ENCODE data around the gene CUL1.

CUL1 gene

DNA sequence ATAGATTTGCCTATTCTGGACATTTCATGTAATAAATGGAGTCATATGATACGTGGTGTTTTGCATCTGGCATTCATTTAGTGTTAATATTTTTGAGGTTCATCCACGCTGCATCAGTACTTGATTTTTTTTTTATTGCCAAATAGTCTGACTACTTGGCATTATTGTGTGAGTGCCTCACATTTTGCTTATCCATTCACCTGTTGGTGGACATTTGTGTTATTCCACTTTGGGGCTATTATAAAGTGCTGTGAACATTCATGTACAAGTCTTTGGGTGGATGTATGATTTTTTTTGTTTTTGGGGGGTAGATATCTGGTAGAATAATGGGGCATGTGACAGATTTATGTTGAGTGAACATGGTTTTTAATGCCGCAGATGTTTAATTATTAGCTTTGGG, 19.7 kb downstream of the CUL1 start:
- DNase-seq = no peak

DNA sequence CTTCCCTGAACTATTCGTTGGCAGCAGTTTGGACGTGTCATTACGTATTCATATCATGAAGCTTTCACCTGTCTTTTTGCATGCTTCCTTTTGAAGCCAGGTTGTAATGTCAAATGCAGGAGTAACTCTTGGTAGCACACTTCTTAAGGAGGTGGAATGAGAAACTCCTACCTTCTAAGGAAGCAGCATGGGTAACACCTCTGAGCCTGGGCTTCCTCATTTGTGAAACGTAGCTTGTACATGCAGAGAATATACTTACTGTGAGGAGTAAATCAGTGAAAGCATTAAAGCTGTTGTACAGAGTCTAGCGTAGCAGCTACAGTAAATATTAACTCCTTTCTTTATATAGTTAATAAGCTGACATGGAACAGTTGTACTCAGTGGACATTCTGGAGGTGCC, 21.1 kb downstream of the CUL1 start:
- no peak for DNase-seq

DNA sequence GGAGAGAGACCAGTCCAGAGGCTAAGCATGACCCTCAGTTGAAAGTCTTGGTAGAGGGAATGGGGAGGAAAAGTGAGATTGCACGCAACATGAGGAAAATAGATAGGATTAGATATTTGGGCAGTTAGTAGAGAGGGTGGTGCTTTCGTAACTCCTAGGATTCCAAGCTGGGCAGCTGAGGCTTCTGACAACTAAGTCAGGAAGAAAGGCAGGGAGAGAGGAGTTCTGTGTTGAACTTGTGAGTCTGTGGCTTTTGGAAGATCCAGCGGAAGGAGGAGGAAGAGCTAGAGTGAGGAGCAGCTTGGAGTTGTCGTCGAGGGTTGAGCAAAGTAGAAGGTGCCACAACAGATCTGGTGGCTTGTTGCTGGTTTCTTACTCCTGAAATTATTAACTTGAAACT, 21.8 kb downstream of the CUL1 start:
- DNase-seq = no peak

DNA sequence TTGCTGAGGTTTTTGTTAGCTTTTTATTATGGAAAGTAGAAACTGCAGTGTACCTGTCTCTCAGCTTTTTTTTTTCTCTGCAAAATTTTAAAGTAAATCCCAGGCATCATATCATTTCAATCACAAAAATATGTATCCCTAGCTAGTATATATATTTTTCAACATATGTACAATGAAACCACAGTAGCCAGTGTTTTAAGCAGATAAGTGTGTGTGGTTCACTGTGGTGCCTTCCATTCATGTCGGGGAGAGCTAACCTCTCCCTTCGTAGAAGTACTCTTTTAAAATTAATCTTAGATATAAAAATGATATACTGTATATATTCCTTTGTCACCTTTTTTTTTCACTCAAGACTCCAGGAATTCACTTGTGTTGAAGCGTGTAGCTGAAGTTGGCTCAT, 22.7 kb downstream of the CUL1 start:
- DNase-seq = no peak

DNA sequence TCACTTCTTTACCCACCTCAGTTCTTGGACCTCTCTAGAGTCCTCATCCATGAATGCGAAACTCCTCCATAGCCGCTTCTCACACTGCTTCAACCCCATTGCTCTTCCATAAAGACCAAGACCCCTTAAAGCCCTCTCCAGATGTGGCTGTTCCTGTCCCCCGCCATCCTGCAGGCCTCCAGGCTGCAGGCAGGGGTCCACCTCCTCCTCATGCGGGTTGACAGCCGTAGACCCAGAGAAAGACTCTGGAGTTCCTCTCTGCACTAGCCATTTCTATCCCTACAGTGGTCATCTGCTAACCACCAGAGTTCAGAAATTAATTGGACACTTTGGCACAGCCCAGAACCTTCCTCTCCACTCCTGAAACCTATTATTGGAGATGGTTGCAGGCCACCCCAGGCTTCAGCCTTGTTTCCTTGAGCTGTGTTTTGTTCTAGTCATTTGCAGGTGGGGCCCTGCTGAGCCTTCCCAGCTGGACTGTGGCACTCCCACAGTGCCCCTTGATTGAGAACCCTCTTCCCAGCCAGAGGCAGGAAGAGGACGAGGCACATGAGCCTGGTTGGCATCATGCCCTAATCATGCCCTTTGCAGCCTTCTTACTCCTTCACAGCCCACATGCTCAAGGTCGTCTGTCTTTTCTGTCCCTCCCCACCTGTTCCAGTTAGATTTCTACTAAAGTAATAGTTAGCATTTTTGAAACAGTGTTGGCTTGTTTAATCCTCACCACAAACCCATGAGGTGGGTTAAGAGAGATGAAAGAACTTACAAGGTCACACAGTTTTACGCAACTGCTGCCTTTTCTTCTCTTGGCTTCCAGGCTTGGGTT, 23.9 kb downstream of the CUL1 start:
- DNase-seq = no peak

DNA sequence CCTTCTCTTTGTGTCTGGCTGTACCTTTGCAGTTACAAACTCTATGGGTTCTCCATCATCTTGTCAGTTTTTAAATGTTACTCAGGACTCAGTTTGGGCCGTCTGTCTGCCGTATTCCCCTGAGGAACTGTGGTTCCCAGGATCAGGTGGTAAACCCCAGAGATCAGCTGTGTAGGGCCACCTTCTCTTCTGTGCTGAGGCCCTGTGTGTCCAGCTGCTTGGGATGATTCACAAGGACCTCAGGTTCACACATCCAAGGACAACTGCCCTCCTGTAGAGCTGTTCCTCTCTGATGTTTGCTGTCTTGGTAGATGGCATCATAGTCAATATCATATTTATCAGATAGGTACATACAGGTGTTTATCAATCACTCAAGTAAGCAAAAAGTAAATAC, 24.5 kb downstream of the CUL1 start:
- DNase-seq = no peak

DNA sequence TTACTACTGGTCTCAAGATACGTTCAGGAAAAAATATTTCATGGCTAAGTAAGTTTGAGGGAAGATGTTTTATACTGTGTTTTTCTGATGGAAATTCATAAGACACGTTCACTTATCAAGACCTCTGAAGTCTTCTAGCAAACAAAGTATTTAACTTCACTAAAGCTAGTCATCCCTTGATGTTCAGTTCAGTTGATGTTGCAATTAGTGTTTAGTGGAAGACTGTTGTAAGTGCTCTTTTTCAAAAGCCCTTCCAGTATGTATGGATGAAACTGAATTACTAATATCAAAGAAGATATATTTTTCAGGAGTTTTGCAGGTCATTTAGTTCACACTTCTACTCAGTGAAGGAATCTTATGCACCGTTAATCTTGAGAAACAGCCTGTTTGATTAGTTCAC, 25.1 kb downstream of the CUL1 start:
- no peak for DNase-seq

DNA sequence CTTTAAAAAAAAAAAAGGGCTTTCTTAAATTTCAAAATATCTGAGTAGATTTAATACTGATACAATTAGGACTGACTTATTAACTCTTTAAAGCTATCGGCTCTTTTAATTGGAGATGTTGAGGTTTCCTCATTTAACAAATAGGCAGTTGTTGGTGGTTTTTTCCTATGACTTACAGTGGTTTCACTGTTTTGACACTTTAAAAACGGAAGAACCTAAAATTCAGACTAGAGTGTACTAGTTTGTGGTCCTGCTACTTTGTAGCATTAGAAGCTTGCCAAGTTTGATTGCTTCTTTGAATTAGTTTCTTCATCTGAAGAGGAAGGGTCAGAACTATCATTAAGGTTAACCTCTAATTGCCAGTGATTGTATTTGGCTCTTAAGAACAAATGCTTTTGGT, 27.7 kb downstream of the CUL1 start:
- DNase-seq = no peak

DNA sequence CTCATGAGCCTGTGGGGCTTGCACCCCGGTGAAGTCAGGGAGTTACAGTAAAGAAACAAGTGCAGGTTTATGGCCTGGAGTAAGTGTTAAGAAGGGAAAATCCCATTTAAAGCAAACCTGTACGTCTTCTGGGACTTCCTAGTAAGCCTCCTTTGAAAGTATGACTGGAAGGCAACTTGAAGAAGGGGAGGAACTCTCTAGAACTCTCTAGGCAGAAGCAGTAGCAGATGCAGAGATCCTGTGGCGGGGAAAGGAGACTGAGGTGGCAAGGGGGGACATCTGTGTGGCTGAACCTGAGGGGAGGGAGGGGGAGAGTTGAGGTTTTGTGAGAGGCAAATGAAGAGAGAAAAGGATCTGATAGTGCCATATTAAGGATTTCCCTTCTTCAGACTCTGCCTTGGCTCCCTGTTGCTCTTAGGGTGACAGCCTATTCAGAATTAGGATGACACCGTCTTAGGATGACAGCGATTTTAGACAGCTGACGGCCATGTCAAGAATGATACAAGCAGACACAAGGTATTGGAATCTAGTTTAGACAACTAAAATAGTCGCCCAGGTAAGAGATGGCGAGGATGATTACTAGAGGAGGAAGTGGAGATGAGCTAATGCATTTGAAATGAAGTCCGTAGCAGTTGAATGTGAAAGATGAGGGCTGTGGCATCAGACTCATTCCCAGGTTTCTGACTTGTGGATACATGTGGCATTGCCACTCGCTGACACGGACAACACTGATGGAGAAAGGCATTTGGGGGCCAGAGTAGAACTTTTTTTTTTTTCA, 29.0 kb downstream of the CUL1 start:
- DNase-seq = no peak

DNA sequence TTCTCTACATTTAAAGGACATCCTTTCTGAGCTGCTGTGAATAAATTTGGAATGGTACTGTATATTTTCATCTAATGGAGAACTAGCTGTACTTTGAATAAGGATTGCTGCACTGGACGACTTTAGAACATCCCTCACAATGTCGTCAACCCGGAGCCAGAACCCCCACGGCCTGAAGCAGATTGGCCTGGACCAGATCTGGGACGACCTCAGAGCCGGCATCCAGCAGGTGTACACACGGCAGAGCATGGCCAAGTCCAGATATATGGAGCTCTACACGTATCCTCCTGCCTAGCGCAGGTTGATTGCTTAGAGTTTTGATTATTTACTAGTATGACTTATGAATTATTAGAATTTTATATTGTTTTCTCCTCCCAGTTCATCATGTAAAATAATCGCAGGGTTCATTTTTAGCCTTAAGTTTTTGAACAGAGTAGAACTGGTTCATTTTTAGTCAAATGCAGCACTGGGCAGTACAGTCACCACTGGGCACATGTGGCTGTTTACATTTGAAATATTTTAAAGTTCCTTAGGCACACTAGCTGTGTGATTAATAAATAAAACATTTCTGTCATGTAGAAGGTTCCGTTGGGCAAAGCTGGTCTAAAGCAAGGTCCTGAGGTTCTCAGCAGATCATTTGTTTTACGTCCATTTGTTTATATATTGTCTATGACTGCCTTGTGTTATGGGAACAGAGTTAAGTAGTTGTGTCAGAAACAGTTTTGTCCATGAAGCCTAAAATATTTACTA, 31.5 kb downstream of the CUL1 start:
- DNase-seq = no peak

DNA sequence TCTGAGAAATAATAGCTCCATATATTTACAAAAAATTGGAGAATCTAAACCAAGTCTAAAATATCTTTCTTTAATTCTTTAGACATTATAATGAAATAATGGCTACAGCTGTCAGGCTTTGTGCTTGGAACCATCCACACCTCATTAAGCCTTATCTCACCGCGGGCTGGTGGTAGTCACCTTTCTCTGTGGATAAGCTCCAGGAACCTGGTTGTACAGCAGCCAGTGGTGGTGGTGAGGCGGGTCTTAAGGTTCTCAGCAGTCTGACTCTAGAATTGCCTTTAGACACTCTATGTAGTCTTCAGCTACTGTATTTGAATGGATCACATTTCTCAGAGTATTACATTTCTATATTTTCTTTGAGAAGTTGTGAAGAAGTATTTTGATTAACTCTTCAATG, 34.2 kb downstream of the CUL1 start:
- DNase-seq = no peak

DNA sequence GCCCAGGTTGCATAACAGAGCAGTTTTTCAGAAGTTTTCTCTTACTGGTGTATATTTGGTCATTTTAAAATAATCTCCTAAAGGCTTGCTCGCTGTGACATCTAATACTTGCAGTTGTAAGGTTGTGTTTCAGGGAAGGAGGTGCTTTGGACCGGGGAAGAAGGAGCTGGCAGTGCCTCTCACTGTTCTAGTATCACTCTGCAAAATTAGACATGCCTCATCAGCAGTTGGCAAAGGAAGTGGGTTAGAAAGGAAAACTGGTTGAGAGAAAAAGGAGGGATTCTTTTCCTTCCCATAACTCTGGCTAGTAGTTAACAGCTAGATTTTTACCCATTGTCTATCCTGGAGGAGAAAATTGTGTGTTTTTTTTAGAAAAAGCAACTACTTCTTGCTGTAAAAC, 34.8 kb downstream of the CUL1 start:
- no peak for DNase-seq

DNA sequence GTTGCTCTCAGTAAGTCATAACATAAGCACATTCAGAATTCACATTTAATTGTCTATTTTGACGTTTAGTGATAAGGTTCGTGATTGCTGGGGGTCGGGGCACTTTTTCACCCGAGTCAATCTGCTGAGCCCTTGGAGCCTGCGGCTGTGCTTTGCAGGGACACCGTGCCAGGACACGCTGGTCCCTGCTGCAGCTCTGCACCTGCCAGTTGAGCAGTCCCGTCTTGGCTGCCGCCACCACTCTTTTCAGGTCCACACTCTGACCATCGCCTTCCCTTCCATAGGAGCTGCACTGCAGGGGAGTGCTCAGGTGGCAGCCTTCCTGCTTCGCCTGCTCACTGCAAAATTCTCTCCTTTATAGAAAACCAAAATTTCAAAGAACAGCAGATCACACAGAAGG, 36.4 kb downstream of the CUL1 start:
- DNase-seq = no peak

DNA sequence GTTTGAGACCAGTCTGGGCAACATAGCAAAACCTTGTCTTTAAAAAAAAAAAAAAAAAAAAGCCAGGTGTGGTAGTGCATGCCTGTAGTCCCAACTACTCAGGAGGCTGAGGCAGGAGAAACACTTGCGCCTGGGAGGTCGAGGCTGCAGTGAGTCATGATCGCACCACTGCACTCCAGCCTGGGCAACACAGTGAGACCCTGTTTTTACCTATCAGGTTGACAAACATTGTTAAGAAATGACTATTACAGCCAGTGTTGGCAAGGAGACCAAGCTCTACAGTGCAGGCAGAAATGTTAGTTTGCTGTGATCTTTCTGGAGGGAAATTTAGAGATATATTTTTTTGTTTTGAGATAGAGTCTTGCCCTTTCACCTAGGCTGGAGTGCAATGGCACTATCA, 37.3 kb downstream of the CUL1 start:
- DNase-seq = no peak

DNA sequence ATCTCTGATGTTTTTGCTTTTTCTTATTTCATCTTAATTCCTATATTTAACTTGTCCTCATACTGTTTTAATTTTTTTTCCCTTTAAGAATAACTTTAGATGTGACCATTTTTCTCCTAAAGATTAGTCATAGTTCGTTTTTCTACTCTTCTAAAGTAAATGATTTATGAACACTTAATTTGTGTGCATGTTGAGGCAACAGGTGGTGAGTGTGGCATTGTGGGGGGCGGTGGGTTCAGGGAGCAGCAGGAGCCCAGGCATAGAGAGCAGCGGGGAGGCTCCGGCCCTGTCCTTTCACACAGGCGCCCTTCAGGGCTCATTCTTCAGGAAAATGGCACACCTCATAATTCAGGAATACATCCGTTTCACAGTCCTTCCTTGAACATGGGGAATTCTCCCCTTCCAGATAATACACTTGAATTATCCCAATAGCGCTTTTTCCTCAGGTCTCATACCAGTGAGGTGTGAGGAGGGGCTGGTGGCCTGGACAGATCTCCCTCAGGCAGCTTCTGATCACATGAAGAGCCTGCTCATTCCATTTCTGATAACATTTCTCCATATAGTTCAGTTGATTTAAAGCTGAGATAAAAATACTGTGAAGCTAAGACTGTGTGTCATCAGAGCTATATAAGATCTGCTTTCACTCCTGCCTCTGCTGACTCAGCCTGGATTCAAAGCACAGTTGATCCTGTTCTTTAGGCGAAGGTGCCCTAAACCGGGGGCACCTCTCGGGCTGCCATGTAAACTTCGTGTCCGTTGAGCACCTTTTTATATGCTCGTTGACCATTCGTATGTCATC, 40.2 kb downstream of the CUL1 start:
- DNase-seq = no peak

DNA sequence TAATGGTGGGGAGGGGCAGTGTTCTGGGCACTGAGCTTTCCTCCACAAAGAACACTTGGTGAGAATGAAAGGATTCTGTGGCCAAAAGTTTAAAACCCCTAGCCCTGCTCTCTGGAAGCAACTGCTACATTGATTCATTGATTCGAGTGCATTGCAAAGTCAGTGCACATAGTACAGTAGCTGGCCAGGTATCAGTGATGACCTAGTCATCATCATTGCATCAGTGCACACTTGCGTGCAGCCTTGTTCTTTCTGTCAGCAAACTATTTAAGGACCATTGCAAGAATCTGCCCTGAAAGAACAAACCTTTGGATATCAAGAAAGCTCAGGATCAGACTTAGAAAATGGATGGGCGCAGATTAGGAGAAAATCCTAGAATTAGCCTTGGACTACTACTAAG, 47.4 kb downstream of the CUL1 start:
- DNase-seq = no peak

DNA sequence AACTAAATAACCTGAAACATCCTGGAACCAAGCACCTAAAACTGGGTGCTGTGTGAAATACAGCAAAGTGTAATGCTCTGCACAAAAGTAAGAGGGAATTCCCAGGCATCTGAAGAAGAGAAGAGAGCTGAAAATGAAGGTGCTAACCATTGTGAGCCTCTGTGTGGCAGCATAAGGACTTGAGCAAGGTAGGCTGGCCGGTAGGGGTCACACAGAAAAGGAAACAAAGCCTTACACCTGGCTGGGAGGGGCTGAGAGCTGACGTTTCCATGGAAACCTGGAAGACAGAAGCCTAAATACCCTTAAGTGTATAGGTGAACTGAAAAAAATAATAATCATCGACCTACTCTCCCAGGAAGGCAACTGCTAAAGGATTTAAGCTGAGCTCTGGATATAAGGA, 48.6 kb downstream of the CUL1 start:
- no peak for DNase-seq

DNA sequence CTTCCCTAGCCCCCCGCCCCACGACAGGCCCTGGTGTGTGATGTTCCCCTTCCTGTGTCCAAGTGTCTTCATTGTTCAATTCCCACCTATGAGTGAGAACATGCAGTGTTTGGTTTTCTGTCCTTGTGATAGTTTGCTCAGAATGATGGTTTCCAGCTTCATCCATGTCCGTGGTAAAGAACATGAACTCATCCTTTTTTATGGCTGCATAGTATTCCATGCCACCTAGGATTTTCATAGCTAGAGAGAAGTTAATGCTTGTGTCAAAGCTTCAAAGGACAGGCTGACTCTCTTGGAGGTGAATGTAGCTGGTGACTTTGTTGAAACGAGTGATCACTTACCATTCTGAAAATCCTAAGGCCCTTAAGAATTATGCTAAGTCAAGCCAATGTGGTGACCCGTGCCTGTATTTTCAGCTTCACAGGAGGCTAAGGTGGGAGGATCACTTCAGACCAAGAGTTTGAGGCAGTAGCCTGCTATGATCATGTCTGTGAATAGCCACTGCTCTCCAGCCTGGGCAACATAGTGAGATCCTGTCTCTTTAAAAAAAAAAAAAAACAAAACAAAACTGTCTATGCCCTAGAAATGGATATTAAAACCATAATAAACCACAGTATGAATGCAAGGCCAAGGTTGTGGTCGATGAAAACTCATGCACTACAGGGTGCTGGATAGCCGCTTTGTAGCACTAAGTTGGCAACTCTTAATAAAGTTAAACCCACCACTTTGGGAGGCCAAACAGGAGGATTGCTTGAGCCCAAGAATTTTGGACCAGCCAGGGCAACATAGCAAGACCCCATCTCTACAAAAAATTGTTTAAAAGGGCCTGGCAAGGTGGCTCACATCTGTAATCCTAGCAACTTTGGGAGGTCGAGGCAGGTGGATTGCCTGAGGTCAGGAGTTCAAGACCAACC, 52.0 kb downstream of the CUL1 start:
- DNase-seq = no peak

DNA sequence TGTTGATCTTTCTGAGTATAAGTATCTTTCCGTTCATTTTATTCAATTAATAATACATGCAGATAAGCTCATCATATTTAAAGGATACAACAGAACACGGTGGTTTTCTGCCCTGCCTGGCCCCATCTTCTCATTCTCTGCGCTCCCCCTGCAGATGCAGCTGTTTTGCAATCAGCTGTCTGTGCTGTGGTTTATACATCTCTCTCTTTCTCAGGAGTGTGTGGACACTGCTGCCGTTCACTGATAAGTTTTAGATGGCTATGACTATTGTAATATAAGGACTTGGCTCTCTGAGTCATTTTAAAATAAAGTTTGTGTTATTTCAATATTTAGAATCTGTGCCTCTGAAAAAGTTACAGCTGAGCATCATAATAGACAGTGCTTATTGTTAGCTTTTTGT, 54.5 kb downstream of the CUL1 start:
- no peak for DNase-seq

DNA sequence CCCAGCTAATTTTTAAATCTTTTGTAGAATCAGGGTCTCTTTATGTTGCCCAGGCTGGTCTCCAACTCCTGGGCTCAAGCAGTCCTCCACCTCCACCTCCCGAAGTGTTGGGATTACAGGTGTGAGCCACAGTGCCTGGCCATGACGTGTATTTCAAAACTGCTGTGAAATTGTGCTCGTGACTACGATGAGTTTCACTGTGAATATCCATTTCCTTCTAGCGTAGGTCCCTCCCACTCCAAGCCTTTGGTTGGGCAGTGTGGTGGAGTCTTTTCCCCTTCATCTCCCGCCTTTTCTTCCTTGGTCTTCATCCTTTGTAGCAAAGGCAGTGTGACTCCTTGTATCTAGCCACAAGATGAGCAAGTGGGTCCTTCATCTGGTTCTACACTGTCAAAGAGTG, 56.2 kb downstream of the CUL1 start:
- no peak for DNase-seq

Measured in hypothalamus (tissue), 51 donors.